ENCODE data around the gene MOB2.

The MOB2 gene

GRCh38 chr11:1486054-1486825, at the start of gene MOB2:
TSS of gene MOB2 (minus strand) at chr11:1486779. CDS start at chr11:1486556, 223 bp downstream.
- no peak for TF ChIP-seq CTCF (IDR thresholded peaks at IDR 0.05; ENCODE audit: low read depth, low read length, missing control alignments)
- Histone ChIP-seq H3K36me3 (replicated peaks) (no peaks in the 10 kb centered on the region), H3K27ac (no peak within 1 kb of the TSS), H3K4me3 (ENCODE audit: low read depth, low read length) (no peak within 1 kb of the TSS), H3K27me3 (replicated peaks) (no peaks in the 10 kb centered on the region)
- DNase-seq, result no peak
- in situ Hi-C loops (cut with HindIII; ENCODE audit: low pct_ligation_motif_present, low sequenced_read_pairs), result no loop called here

GRCh38 chr11:1534682-1535081, 48.1 kb upstream of the MOB2 start:
- TF ChIP-seq CTCF (IDR thresholded peaks at IDR 0.05; ENCODE audit: low read depth, low read length, missing control alignments), result no peak
- no peak for DNase-seq
- in situ Hi-C loops (cut with HindIII; ENCODE audit: low pct_ligation_motif_present, low sequenced_read_pairs), result no loop called here
- Histone ChIP-seq H3K36me3 (replicated peaks) (no peaks in the 10 kb centered on the region), H3K27ac (no peak overlapping the region), H3K27me3 (replicated peaks) (peaks cover 4% of the 10 kb centered on the region), H3K4me3 (ENCODE audit: low read depth, low read length) (no peak overlapping the region)

- in situ Hi-C loops (cut with HindIII; ENCODE audit: low pct_ligation_motif_present, low sequenced_read_pairs), result no loop called here
- Histone ChIP-seq H3K4me3 (ENCODE audit: low read depth, low read length) (no peak overlapping the region), H3K27me3 (replicated peaks) (peaks cover 4% of the 10 kb centered on the region), H3K27ac (no peak overlapping the region), H3K36me3 (replicated peaks) (no peaks in the 10 kb centered on the region)
- no peak for DNase-seq
- no peak for TF ChIP-seq CTCF (IDR thresholded peaks at IDR 0.05; ENCODE audit: low read depth, low read length, missing control alignments)
These were observed 47.6 kb upstream of the MOB2 start for GRCh38 chr11:1534171-1534570.

- Histone ChIP-seq H3K4me3 (ENCODE audit: low read depth, low read length) (no peak overlapping the region), H3K27me3 (replicated peaks) (peaks cover 2% of the 10 kb centered on the region), H3K36me3 (replicated peaks) (no peaks in the 10 kb centered on the region), H3K27ac (no peak overlapping the region)
- DNase-seq, result no peak
- TF ChIP-seq CTCF (IDR thresholded peaks at IDR 0.05; ENCODE audit: low read depth, low read length, missing control alignments), result no peak
- in situ Hi-C loops (cut with HindIII; ENCODE audit: low pct_ligation_motif_present, low sequenced_read_pairs), result no loop called here
These were observed 46.8 kb upstream of the MOB2 start for GRCh38 chr11:1533342-1533725.

- Histone ChIP-seq H3K27ac (no peak overlapping the region), H3K27me3 (replicated peaks) (no peaks in the 10 kb centered on the region), H3K36me3 (replicated peaks) (no peaks in the 10 kb centered on the region), H3K4me3 (ENCODE audit: low read depth, low read length) (no peak overlapping the region)
- TF ChIP-seq CTCF (IDR thresholded peaks at IDR 0.05; ENCODE audit: low read depth, low read length, missing control alignments), result no peak
- in situ Hi-C loops (cut with HindIII; ENCODE audit: low pct_ligation_motif_present, low sequenced_read_pairs), result no loop called here
- DNase-seq, result no peak
These were observed 46.2 kb upstream of the MOB2 start for GRCh38 chr11:1532606-1533341.
